ENCODE results near the gene PAPOLA.

Gene PAPOLA

DNA sequence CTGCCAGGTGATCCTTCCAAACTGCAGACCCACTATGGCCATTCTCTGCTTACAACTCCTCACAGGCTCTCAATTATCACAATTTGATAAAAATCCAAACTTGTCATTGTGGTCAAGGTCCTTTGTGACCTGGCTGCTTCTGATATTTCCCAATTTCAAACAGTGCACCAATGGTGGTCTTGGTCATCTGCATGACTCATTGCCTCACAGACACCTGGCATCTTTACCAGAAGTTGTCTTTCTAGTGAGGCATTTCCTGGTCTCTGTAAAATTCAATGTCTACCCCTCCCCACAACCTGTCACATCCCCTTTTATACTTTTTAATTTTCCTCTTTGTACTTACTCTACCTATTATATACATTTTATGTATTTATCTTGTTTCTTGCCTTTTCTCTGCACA lies 17.8 kb upstream of the PAPOLA start:
- ChIA-PET POLR2A (ENCODE audit: low non-redundant PET) (no interaction called here), CTCF (no interaction called here)
- TF ChIP-seq, protein P1, sequence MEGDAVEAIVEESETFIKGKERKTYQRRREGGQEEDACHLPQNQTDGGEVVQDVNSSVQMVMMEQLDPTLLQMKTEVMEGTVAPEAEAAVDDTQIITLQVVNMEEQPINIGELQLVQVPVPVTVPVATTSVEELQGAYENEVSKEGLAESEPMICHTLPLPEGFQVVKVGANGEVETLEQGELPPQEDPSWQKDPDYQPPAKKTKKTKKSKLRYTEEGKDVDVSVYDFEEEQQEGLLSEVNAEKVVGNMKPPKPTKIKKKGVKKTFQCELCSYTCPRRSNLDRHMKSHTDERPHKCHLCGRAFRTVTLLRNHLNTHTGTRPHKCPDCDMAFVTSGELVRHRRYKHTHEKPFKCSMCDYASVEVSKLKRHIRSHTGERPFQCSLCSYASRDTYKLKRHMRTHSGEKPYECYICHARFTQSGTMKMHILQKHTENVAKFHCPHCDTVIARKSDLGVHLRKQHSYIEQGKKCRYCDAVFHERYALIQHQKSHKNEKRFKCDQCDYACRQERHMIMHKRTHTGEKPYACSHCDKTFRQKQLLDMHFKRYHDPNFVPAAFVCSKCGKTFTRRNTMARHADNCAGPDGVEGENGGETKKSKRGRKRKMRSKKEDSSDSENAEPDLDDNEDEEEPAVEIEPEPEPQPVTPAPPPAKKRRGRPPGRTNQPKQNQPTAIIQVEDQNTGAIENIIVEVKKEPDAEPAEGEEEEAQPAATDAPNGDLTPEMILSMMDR (conservative IDR thresholded peaks at IDR 0.05; ENCODE audit: low read depth) = no peak
- DNase-seq (ENCODE audit: low spot score) = no peak
- no peak overlapping the region for H3K27ac ChIP-seq

DNA sequence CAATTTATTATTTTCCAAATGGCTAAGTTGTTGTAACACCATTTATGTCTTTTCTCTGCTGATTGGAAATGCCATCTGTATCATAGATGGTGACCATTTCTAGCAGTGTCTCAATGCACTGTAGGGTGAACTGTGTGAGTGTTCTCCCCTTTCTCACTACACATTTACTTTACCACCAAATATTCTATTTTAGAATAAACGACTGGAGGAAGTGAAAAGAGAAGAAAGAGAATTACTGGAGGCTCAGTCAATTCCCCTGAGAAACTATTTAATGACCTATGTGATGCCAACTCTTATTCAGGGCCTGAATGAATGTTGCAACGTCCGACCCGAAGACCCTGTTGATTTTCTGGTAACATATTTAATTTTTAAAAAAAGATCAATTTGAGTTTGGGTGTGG lies 15.5 kb upstream of the PAPOLA start:
- ChIA-PET CTCF (no interaction called here), POLR2A (ENCODE audit: low non-redundant PET) (no interaction called here)
- TF ChIP-seq, protein P1 (conservative IDR thresholded peaks at IDR 0.05; ENCODE audit: low read depth) = no peak
- H3K27ac ChIP-seq = no peak overlapping the region
- DNase-seq (ENCODE audit: low spot score) = no peak

DNA sequence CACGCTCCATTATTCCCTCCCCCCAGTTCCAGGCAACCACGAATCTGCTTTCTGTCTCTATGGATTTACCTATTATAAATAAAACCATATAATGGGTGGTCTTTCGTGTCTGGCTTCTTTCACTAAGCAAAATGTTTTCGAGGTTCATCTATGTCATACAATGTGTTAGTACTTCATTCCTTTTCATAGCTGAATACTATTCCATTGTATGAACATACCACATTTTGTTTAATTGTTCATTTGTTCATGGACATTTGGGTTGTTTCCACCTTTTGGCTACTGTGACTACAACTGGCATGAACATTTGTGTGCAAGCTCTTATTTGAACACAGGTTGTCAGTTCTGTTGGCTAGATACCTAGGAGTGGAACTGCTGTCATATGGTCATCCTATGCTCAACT lies 12.9 kb upstream of the PAPOLA start:
- DNase-seq (ENCODE audit: low spot score) = no peak
- ChIA-PET POLR2A (ENCODE audit: low non-redundant PET) (no interaction called here), CTCF (no interaction called here)
- H3K27ac ChIP-seq = no peak overlapping the region
- TF ChIP-seq, protein P1 (conservative IDR thresholded peaks at IDR 0.05; ENCODE audit: low read depth) = no peak

DNA sequence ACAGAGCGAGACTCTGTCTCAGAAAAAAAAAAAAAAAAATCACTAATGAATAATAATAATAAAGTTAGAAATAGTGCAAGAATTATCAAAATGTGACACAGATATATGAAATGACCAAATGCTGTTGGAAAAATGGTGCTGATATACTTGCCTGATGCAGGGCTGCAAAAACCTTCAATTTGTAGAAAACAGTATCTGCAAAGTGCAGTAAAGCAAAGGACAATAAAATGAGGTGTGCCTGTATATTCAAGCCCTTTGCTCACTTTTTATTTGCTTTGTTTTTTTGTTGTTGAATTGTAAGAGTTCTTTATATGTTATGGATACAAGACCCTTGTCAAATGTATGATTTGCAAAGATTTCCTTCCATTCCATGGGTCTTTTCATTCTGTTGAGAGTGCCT lies 9.0 kb upstream of the PAPOLA start:
- ChIA-PET CTCF (no interaction called here), POLR2A (ENCODE audit: low non-redundant PET) (no interaction called here)
- no peak for DNase-seq (ENCODE audit: low spot score)
- H3K27ac ChIP-seq = no peak overlapping the region
- TF ChIP-seq, protein P1 (conservative IDR thresholded peaks at IDR 0.05; ENCODE audit: low read depth) = no peak

DNA sequence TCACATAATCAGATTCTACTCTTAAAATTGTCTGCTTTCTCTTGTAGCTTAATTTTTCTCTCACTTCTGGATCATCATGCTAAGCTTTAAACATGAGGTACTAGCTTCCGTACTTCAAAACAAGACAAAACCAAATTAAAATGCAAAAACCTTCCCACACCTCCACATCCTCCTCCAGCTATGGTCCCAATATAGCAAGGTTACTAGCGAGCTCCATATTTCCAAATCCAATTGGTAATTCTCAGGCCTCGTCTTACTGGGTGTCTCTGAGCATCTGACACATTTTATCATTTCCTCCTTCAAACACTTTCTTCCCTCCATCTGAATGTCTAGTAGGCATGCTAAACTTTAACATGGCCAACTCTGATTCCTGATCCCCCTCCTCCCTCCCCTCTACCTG lies 7.9 kb upstream of the PAPOLA start:
- POLR2A ChIA-PET (ENCODE audit: low non-redundant PET) = no interaction called here
- TF ChIP-seq, protein P1 (conservative IDR thresholded peaks at IDR 0.05; ENCODE audit: low read depth) = no peak
- DNase-seq (ENCODE audit: low spot score) = no peak
- H3K27ac ChIP-seq = no peak overlapping the region
- CTCF ChIA-PET = interaction anchor here (0.6 kb wide), 1 partner anchor 36 kb away, joined by 3 read pairs; no protein-coding TSS in a partner anchor

DNA sequence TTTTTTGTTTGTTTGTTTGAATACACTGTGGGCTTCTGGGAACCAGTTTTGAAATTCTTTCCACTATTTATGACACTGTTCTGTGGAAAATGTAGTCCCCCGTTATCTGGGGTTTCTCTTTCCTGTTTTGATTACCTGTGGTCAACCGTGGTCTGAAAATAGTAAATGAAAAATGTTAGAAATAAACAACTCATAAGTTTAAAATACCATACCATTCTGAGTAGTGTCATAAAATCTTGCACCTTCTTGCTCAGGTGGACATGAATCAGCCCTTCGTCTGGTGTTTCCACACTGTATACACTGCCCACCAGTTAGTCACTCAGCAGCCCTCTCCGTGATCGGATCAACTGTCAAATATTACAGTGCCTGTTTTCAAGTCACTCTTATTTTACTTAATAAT lies 5.1 kb upstream of the PAPOLA start:
- CTCF ChIA-PET = no interaction called here
- TF ChIP-seq, protein P1 (conservative IDR thresholded peaks at IDR 0.05; ENCODE audit: low read depth) = no peak
- no peak overlapping the region for H3K27ac ChIP-seq
- peak; percentile 38 for DNase-seq (ENCODE audit: low spot score)
- POLR2A ChIA-PET (ENCODE audit: low non-redundant PET) = no interaction called here

DNA sequence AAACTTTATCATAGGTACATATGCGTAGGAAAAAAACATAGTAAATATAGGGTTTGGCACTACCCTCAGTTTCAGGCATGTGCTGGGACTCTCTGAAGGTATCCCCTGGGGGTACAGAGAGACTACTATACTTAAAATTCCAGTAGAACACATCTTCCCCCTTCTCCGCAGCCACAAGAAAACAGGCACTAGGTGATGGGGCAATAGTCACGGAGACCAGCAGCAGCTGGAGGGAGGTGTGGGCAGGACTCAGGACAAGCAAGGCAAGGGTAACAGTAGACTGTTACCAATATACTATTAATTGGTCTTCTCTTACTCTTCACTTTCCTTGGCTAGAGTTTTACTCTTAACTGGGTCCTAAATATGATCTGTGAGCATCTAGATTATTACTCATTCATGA lies 4.6 kb upstream of the PAPOLA start:
- DNase-seq (ENCODE audit: low spot score) = no peak
- no peak overlapping the region for H3K27ac ChIP-seq
- TF ChIP-seq, protein P1 (conservative IDR thresholded peaks at IDR 0.05; ENCODE audit: low read depth) = no peak
- ChIA-PET CTCF (no interaction called here), POLR2A (ENCODE audit: low non-redundant PET) (no interaction called here)
